ENCODE results near the gene UNC5A. TPM values are rescaled to one million over a fixed set of nuclear protein-coding genes. Genes with fewer than 3 reads are reported as not detected.

UNC5A gene
- total RNA-seq, 1 donor from 2014 or later = not detected

GRCh38 chr5:176921714-176922113 is 111.4 kb downstream of the UNC5A start:
- Mint-ChIP-seq H3K27me3 (ENCODE audit: unreplicated experiment) (no peaks in the 10 kb centered on the region), H3K4me1 (ENCODE audit: unreplicated experiment) (peaks cover 2% of the 10 kb centered on the region), H3K36me3 (ENCODE audit: unreplicated experiment) (peaks cover 17% of the 10 kb centered on the region), H3K27ac (ENCODE audit: unreplicated experiment) (peak overlapping the region; percentile 13), H3K9me3 (ENCODE audit: unreplicated experiment) (no peaks in the 10 kb centered on the region), H3K4me3 (ENCODE audit: unreplicated experiment) (no peak overlapping the region)
- no peak for DNase-seq (ENCODE audit: extremely low spot score, unreplicated experiment)
- no peak for TF ChIP-seq CTCF (IDR thresholded peaks at IDR 0.05)

- Mint-ChIP-seq H3K27ac (ENCODE audit: unreplicated experiment) (no peak overlapping the region), H3K4me3 (ENCODE audit: unreplicated experiment) (no peak overlapping the region), H3K9me3 (ENCODE audit: unreplicated experiment) (no peaks in the 10 kb centered on the region), H3K27me3 (ENCODE audit: unreplicated experiment) (no peaks in the 10 kb centered on the region), H3K4me1 (ENCODE audit: unreplicated experiment) (peaks cover 2% of the 10 kb centered on the region), H3K36me3 (ENCODE audit: unreplicated experiment) (peaks cover 14% of the 10 kb centered on the region)
- DNase-seq (ENCODE audit: extremely low spot score, unreplicated experiment) = no peak
- TF ChIP-seq CTCF (IDR thresholded peaks at IDR 0.05) = no peak
Observed at GRCh38 chr5:176922817-176923216, 112.5 kb downstream of the UNC5A start.

- Mint-ChIP-seq H3K27ac (ENCODE audit: unreplicated experiment) (no peak overlapping the region), H3K4me3 (ENCODE audit: unreplicated experiment) (no peak overlapping the region), H3K4me1 (ENCODE audit: unreplicated experiment) (no peaks in the 10 kb centered on the region), H3K27me3 (ENCODE audit: unreplicated experiment) (no peaks in the 10 kb centered on the region), H3K36me3 (ENCODE audit: unreplicated experiment) (peaks cover 25% of the 10 kb centered on the region), H3K9me3 (ENCODE audit: unreplicated experiment) (no peaks in the 10 kb centered on the region)
- DNase-seq (ENCODE audit: extremely low spot score, unreplicated experiment) = no peak
- no peak for TF ChIP-seq CTCF (IDR thresholded peaks at IDR 0.05)
Observed at GRCh38 chr5:176927562-176927961, 117.2 kb downstream of the UNC5A start.

GRCh38 chr5:176929654-176930053 is 119.3 kb downstream of the UNC5A start:
- Mint-ChIP-seq H3K27me3 (ENCODE audit: unreplicated experiment) (no peaks in the 10 kb centered on the region), H3K36me3 (ENCODE audit: unreplicated experiment) (peaks cover 25% of the 10 kb centered on the region), H3K4me3 (ENCODE audit: unreplicated experiment) (no peak overlapping the region), H3K9me3 (ENCODE audit: unreplicated experiment) (no peaks in the 10 kb centered on the region), H3K4me1 (ENCODE audit: unreplicated experiment) (no peaks in the 10 kb centered on the region), H3K27ac (ENCODE audit: unreplicated experiment) (no peak overlapping the region)
- no peak for DNase-seq (ENCODE audit: extremely low spot score, unreplicated experiment)
- no peak for TF ChIP-seq CTCF (IDR thresholded peaks at IDR 0.05)

Other genes with a start within 250 kb of the UNC5A start
- 1.6 TPM in 2 replicates for gene GPRIN1, start 200.4 kb upstream of the UNC5A start, total RNA-seq
- not detected in 2 replicates for gene SNCB, start 180.0 kb upstream of the UNC5A start, total RNA-seq
- gene EIF4E1B, start 179.9 kb upstream of the UNC5A start, total RNA-seq = not detected in 2 replicates
- gene TSPAN17, start 163.1 kb upstream of the UNC5A start, total RNA-seq = 41.8 and 45.5 TPM in 2 replicates
- not detected in 2 replicates for gene HK3, start 88.8 kb downstream of the UNC5A start, total RNA-seq
- 32.9 and 48.7 TPM in 2 replicates for gene UIMC1, start 196.2 kb downstream of the UNC5A start, total RNA-seq
- 26.4 and 26.9 TPM in 2 replicates for gene ZNF346, start 212.1 kb downstream of the UNC5A start, total RNA-seq

Data from osteocyte (in vitro differentiated cells).